Type B pancreatic cell (in vitro differentiated cells): ENCODE results near the gene PARD6B. TPM values are rescaled to one million over a fixed set of nuclear protein-coding genes. Genes with fewer than 3 reads are reported as not detected.
"Not testable (repeated sequence)": the region's sequence is repeated elsewhere in the genome, so short reads cannot be mapped to it uniquely, and the experiment has no call there.

ENCODE experiments used
- DNase-seq: peaks from one replicate; pipeline ENCODE4 v3.0.0; 2021; ENCODE audit warnings: mixed read lengths; ENCODE audit not compliant: unreplicated experiment; ENCODE audit errors: extremely low spot score
- H3K27ac Mint-ChIP-seq: 2 replicates; pipeline ENCODE4 v1.8.0; 2021; ENCODE audit warnings: mild to moderate bottlenecking, mixed read lengths
- H3K27me3 Mint-ChIP-seq: 2 replicates; pipeline ENCODE4 v1.8.0; 2021; ENCODE audit warnings: mixed read lengths
- H3K36me3 Mint-ChIP-seq: 2 replicates; pipeline ENCODE4 v1.8.0; 2021; ENCODE audit warnings: mixed read lengths
- H3K4me1 Mint-ChIP-seq: one replicate; pipeline ENCODE4 v1.8.0; 2021; ENCODE audit warnings: mixed read lengths; ENCODE audit not compliant: unreplicated experiment
- H3K4me3 Mint-ChIP-seq: 2 replicates; pipeline ENCODE4 v1.8.0; 2021; ENCODE audit warnings: mild to moderate bottlenecking, mixed read lengths
- H3K9me3 Mint-ChIP-seq: 2 replicates; pipeline ENCODE4 v1.8.0; 2021; ENCODE audit warnings: mixed read lengths
- total RNA-seq: library from RNA; stranded (reverse); gene quantifications from 2 replicates; pipeline ENCODE4 v1.2.1, GENCODE V29; 2021; ENCODE audit warnings: low replicate concordance
- TF ChIP-seq, protein P1 (sequence below): fragments of 200-600 bp; sonication (generic); conservative IDR thresholded peaks from 2 replicates; pipeline ENCODE4 v1.5.0; 2021; ENCODE audit warnings: antibody characterized with exemption, mild to moderate bottlenecking

PARD6B gene
- total RNA-seq, 1 donor from 2014 or later = 27.7 TPM

DNA sequence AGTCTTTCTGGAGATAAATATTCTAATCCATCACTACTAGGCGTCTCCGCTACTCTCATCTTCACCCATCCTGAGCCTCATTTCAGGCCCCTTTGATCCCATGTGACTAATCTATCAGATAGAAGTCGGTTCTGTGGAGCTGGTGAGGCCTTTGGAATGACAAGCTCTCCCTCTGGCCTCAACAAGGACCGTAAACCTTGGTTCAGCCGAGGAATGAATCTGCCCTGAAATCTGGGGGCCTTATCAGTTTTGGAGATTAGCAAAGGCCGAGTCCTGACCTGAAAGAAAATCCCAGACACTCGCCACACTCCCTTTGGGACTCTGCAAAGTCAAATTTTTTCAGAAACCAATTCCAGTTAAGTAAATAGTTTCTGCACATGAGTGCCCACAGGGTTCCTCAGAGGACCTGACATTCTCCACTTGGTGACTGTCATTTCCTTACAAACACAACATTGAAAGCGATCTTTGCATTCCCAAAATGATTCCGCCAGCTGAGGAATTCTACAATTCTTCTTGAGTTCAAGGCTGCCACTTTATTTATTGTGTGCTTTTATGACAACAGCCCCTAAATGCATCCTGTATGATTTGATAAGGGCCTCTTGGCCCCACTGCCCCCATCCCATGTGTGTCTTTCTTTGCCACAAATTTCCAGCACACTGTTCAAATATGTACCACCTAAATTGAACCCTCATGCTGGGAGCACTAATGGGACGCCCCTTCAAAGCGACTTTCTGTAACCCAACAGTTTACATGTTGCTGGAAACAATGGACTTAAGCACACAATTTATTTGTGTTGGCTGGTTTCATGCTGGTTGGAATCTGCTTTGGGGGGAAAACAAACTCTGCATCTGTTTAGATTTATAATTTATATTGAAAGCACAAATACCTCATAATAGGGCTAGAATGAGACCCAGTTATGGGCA lies 30.1 kb upstream of the PARD6B start:
- Mint-ChIP-seq H3K4me3 (no peak overlapping the region), H3K36me3 (no peaks in the 10 kb centered on the region), H3K27ac (no peak overlapping the region), H3K27me3 (no peaks in the 10 kb centered on the region), H3K4me1 (peaks cover 18% of the 10 kb centered on the region), H3K9me3 (no peaks in the 10 kb centered on the region)
- TF ChIP-seq, protein P1, sequence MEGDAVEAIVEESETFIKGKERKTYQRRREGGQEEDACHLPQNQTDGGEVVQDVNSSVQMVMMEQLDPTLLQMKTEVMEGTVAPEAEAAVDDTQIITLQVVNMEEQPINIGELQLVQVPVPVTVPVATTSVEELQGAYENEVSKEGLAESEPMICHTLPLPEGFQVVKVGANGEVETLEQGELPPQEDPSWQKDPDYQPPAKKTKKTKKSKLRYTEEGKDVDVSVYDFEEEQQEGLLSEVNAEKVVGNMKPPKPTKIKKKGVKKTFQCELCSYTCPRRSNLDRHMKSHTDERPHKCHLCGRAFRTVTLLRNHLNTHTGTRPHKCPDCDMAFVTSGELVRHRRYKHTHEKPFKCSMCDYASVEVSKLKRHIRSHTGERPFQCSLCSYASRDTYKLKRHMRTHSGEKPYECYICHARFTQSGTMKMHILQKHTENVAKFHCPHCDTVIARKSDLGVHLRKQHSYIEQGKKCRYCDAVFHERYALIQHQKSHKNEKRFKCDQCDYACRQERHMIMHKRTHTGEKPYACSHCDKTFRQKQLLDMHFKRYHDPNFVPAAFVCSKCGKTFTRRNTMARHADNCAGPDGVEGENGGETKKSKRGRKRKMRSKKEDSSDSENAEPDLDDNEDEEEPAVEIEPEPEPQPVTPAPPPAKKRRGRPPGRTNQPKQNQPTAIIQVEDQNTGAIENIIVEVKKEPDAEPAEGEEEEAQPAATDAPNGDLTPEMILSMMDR = no peak
- DNase-seq = no peak

DNA sequence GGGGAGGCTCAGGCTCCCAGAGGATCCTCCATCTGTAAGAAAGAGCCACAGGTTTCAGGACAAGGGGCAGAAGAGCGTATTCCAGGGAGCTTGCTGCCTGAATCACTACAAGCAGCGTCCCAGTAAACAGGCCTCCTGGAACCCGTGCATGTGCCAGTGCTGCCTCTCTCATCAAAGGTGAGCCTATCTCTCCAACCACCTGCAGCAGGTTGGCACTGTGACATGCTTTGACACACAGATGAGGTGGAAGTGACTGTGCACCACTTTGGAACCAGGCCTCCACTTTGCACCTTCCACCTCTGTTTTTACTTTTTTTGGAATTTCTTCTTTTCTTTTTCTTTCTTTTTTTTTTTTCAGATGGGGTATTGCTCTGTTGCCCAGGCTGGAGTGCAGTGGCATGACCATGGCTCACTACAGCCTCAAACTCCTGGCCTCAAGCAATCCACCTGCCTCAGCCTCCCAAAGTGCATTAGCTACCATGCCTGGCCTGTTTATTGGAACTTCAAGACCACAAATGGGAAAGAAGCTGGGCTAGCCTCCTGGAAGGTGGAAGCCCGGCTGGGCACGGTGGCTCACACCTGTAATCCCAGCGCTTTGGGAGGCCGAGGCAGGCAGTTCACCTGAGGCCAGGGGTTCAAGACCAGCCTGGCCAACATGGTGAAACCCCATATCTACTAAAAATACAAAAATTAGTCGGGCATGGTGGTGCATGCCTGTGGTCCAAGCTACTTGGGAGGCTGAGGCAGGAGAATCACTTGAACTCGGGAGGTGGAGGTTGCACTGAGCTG lies 27.5 kb upstream of the PARD6B start:
- not testable (repeated sequence) for H3K27me3 Mint-ChIP-seq, H3K27ac Mint-ChIP-seq, H3K9me3 Mint-ChIP-seq

DNA sequence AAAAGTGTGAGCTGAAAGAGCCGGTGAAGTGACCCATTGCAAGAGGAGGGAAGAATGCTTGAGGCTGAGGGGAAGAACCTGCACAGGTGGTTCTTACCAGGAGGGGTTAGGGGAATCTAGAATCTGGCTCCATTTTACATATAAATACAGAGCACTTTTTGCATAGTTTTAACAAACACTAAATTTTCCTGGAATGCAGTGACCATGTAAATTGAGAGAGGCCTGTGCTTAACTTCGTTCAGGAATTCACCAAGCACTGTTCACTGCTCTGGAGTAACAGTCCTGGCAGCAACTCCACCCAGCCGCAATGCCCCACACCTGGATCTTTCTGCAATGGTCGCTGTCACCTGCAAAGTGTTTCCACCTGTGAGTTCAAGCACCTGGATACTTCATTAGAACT lies 26.9 kb upstream of the PARD6B start:
- Mint-ChIP-seq H3K4me1 (peaks cover 23% of the 10 kb centered on the region), H3K9me3 (no peaks in the 10 kb centered on the region), H3K27ac (no peak overlapping the region), H3K4me3 (no peak overlapping the region), H3K27me3 (no peaks in the 10 kb centered on the region), H3K36me3 (no peaks in the 10 kb centered on the region)
- TF ChIP-seq, protein P1 = no peak
- no peak for DNase-seq

More for the DNA sequence above, 27.5 kb upstream of the PARD6B start:
- H3K4me1 Mint-ChIP-seq = peaks cover 19% of the 10 kb centered on the region
- DNase-seq, H3K36me3 Mint-ChIP-seq, H3K4me3 Mint-ChIP-seq: not testable (repeated sequence)

DNA sequence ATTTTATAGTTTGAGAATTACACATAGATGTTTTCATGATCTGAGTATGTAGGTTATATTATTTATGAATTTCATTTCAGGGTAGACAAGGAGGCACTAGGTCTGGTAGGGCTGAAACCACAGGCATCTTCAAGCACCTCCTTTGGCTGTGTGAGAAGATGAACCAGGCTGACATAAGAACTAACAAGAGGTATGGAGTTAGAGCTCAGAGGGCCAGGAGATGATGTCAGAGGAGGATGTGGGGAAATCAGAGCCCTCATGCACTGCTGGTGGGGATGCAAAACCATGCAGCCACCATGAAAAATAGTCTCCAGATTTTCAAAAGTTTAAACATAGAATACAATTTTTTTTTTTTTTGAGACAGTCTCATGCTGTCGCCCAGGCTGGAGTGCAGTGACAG lies 26.4 kb upstream of the PARD6B start:
- Mint-ChIP-seq H3K36me3 (no peaks in the 10 kb centered on the region), H3K27ac (no peak overlapping the region)
- TF ChIP-seq, protein P1 = no peak

DNA sequence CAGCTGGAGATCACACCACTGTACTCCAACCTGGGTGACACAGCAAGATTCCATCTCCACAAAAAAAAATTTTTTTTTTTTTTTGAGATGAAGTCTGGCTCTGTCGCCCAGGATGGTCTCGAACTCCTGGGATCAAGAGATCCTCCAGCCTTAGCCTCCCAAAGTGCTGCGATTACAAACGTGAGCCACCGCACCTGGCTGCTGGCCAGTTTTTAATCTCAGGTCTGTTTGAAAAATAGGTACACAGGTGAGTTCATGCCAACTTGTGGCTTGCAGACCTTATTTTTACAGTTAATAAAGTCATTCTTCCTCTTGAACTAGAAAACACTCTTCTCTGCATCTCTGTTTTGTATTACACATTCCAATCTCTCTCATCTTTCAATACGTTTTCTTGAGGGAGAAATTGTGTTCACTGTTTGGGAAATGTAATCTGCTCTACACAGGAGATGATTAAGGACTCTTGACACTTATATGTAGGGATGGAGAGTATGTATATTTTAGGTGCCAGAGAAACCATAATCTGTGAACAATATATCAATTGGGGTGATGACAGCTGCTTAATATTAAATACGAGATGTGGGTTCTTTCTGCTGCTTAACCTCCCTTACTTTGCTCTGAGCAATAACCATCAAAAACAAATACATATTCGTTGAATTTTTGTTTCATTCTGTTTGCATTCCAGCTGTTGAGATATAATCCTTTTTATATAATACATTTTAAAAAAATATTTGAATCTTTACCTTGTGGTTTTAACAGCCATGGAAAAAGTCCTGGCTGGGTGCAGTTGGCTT lies 22.3 kb upstream of the PARD6B start:
- Mint-ChIP-seq H3K4me3 (no peak overlapping the region), H3K36me3 (peaks cover 3% of the 10 kb centered on the region), H3K9me3 (peaks cover 5% of the 10 kb centered on the region), H3K4me1 (peaks cover 23% of the 10 kb centered on the region), H3K27me3 (peaks cover 3% of the 10 kb centered on the region), H3K27ac (no peak overlapping the region)
- DNase-seq = no peak
- TF ChIP-seq, protein P1 = no peak

More for the DNA sequence above, 26.4 kb upstream of the PARD6B start:
- DNase-seq = no peak
- peaks cover 23% of the 10 kb centered on the region for H3K4me1 Mint-ChIP-seq
- no peaks in the 10 kb centered on the region for H3K27me3 Mint-ChIP-seq
- H3K4me3 Mint-ChIP-seq = no peak overlapping the region
- H3K9me3 Mint-ChIP-seq = no peaks in the 10 kb centered on the region
